ENCODE measurements around the gene TEPSIN.
A peak's percentile ranks its signal among the peaks of the same experiment; 100 is the strongest.

Gene TEPSIN

GRCh38 chr17:81222620-81222905 lies 16.3 kb downstream of the TEPSIN start:
- DNase-seq (ENCODE audit: low spot score), result no peak
- FAIRE-seq, result no peak

- FAIRE-seq (no peak), DNase-seq (ENCODE audit: low spot score) (no peak)
These were observed 16.8 kb downstream of the TEPSIN start for GRCh38 chr17:81221842-81222619.

GRCh38 chr17:81221371-81221841 lies 17.4 kb downstream of the TEPSIN start:
- no peak for FAIRE-seq
- no peak for DNase-seq (ENCODE audit: low spot score)

GRCh38 chr17:81219476-81220180 lies 19.2 kb downstream of the TEPSIN start:
- no peak for DNase-seq (ENCODE audit: low spot score)
- FAIRE-seq, result no peak

GRCh38 chr17:81218991-81219390 lies 19.9 kb downstream of the TEPSIN start:
- no peak for FAIRE-seq
- DNase-seq (ENCODE audit: low spot score), result no peak

GRCh38 chr17:81218459-81218858 lies 20.4 kb downstream of the TEPSIN start:
- DNase-seq (ENCODE audit: low spot score) (no peak), FAIRE-seq (no peak)

GRCh38 chr17:81217491-81217890 lies 21.4 kb downstream of the TEPSIN start:
- DNase-seq (ENCODE audit: low spot score), result no peak
- FAIRE-seq, result no peak

- DNase-seq (ENCODE audit: low spot score), result no peak
- no peak for FAIRE-seq
These were observed 24.9 kb downstream of the TEPSIN start for GRCh38 chr17:81213978-81214377.

GRCh38 chr17:81212365-81212764 lies 26.5 kb downstream of the TEPSIN start:
- DNase-seq (ENCODE audit: low spot score) (no peak), FAIRE-seq (no peak)

- FAIRE-seq (no peak), DNase-seq (ENCODE audit: low spot score) (no peak)
These were observed 28.0 kb downstream of the TEPSIN start for GRCh38 chr17:81210868-81211267.

GRCh38 chr17:81210466-81210865 lies 28.4 kb downstream of the TEPSIN start:
- FAIRE-seq, result no peak
- DNase-seq (ENCODE audit: low spot score), result no peak

- DNase-seq (ENCODE audit: low spot score), result no peak
- FAIRE-seq, result no peak
These were observed 29.7 kb downstream of the TEPSIN start for GRCh38 chr17:81209141-81209540.

- no peak for DNase-seq (ENCODE audit: low spot score)
- no peak for FAIRE-seq
These were observed 30.2 kb downstream of the TEPSIN start for GRCh38 chr17:81208651-81209050.

GRCh38 chr17:81207610-81208581 lies 31.0 kb downstream of the TEPSIN start:
- DNase-seq (ENCODE audit: low spot score), result no peak
- FAIRE-seq, result no peak

- DNase-seq (ENCODE audit: low spot score), result no peak
- no peak for FAIRE-seq
These were observed 32.2 kb downstream of the TEPSIN start for GRCh38 chr17:81206657-81207056.

- DNase-seq (ENCODE audit: low spot score) (no peak), FAIRE-seq (no peak)
These were observed 32.7 kb downstream of the TEPSIN start for GRCh38 chr17:81206166-81206565.

- no peak for DNase-seq (ENCODE audit: low spot score)
- no peak for FAIRE-seq
These were observed 34.3 kb downstream of the TEPSIN start for GRCh38 chr17:81204578-81204977.

- DNase-seq (ENCODE audit: low spot score) (no peak), FAIRE-seq (no peak)
These were observed 35.7 kb downstream of the TEPSIN start for GRCh38 chr17:81203136-81203535.

- DNase-seq (ENCODE audit: low spot score), result no peak
- no peak for FAIRE-seq
These were observed 36.5 kb downstream of the TEPSIN start for GRCh38 chr17:81202318-81202717.

GRCh38 chr17:81200695-81201580 lies 37.9 kb downstream of the TEPSIN start:
- DNase-seq (ENCODE audit: low spot score), result peak; percentile 50
- no peak for FAIRE-seq

- DNase-seq (ENCODE audit: low spot score), result no peak
- no peak for FAIRE-seq
These were observed 38.7 kb downstream of the TEPSIN start for GRCh38 chr17:81200201-81200600.

Measured in RCC 7860 (cell line).